Activated CD8-positive, alpha-beta memory T cell treated with anti-CD3 and anti-CD28 coated beads, Interleukin-2, amount 10 ng/mL, durations not matched to agents 7 days and 5 days (primary cell): Measurements from ENCODE around the gene PAX5. TPM values are rescaled to one million over a fixed set of nuclear protein-coding genes. Genes with fewer than 3 reads are reported as not detected.

Experiments
- ATAC-seq: fragments of 150-1000 bp; cut with Tn5 transposase; one replicate; pipeline ENCODE4 v1.10.0; 2021; ENCODE audit warnings: moderate library complexity
- CTCF ChIA-PET: fragments of 350-600 bp; sonication (Branson Sonifier 250); formaldehyde crosslinking; loops from one replicate; lab custom pipeline; 2021; ENCODE audit warnings: antibody characterized with exemption; lab: Charles Lee
- DNase-seq: peaks from one replicate; pipeline ENCODE4 v3.0.0-alpha.2; 2020
- H3K27ac Mint-ChIP-seq: one replicate; pipeline ENCODE4 v1.8.0; 2021; ENCODE audit warnings: mild to moderate bottlenecking, mixed read lengths
- H3K27me3 Mint-ChIP-seq: one replicate; pipeline ENCODE4 v1.8.0; 2021; ENCODE audit warnings: mixed read lengths
- H3K36me3 Mint-ChIP-seq: one replicate; pipeline ENCODE4 v1.8.0; 2021; ENCODE audit warnings: mild to moderate bottlenecking, mixed read lengths
- H3K4me1 Mint-ChIP-seq: one replicate; pipeline ENCODE4 v1.8.0; 2021; ENCODE audit warnings: mixed read lengths
- H3K4me3 Mint-ChIP-seq: one replicate; pipeline ENCODE4 v1.8.0; 2021; ENCODE audit warnings: mild to moderate bottlenecking, moderate library complexity, mixed read lengths
- H3K9me3 Mint-ChIP-seq: one replicate; pipeline ENCODE4 v1.8.0; 2022; ENCODE audit warnings: low read depth, mixed read lengths
- total RNA-seq, 2 experiments: library from RNA; stranded (reverse); gene quantifications; one replicate each; pipeline ENCODE4 v1.2.3, GENCODE V29; 2021

The PAX5 gene
- total RNA-seq, 2 experiments from 2014 or later, result 0.14 to 0.20 TPM

DNA sequence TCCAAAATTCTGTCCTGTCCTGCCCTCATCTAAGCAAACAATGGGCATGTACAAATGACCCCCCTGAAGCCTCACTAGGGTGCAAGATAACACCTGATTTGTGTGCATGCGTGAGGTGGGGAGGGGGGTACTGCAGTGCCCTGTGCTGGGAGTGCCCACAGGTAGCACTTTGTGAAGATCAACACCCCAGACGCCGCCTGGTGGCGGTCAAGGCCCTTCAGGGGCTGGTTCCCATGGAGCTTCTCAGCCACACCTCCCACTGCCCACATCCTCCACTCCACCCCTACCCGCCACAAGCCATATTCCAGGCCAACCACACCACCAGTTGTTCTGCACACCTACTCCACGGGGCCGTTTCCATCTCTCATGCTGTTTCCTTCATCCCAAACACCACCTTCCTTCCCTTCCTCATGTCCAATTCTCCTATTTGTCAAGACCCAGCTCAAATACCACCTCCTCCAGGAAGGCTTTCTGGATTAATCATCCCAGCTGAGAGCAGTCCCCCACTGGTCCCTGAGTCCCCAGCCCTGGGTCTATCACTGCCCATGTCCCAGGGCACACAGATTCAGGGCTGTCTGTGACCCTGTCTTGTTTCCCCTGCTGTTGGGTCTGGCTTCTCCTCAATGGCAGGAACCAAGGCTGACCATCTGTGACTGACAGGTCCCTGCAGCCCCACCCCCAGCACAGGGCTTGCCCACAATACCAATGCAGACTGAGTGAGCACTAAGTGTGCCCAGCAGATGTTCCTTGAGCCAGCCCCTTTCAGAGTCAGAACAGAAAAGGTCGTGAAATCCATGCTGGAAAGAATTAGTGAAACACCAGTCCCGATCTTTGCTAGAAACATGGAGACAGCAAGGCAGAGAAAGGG is 178.4 kb downstream of the PAX5 start:
- H3K36me3 Mint-ChIP-seq, result no peaks in the 10 kb centered on the region
- peak overlapping the region; percentile 7 for H3K27ac Mint-ChIP-seq
- no peak overlapping the region for H3K4me3 Mint-ChIP-seq
- DNase-seq (peak; percentile 80), ATAC-seq (peak; percentile 90)
- CTCF ChIA-PET, result interaction anchor here (0.6 to 2.4 kb wide), 7 partner anchors 11 to 554 kb away, joined by 3 to 8 read pairs (median 4); no protein-coding TSS in a partner anchor
- H3K27me3 Mint-ChIP-seq, result peaks cover 35% of the 10 kb centered on the region
- H3K4me1 Mint-ChIP-seq, result peaks cover 11% of the 10 kb centered on the region
- H3K9me3 Mint-ChIP-seq, result no peaks in the 10 kb centered on the region

DNA sequence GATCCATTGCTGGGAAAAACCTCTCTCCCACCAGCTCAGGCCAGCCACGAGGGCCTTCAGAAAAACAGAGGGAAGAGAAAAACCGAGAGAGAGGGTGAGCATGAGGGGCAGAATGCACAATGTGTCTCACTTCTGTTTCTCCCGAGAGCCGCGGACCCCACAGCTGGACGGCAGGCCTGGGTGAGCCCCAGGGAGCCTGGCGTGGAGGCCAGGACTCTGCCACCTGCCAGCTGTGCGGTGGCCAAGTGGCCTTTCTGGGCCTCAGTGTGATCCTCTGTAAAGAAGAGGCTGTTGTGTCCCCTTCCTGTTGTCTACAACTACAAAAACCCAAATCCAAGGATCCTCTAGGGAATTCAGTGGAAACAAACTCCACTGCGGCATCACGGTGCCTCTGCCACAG is 179.3 kb downstream of the PAX5 start:
- CTCF ChIA-PET, result interaction anchor here (1.7 to 2.4 kb wide), 2 partner anchors 12 to 18 kb away, joined by 3 to 8 read pairs; no protein-coding TSS in a partner anchor
- no peaks in the 10 kb centered on the region for H3K9me3 Mint-ChIP-seq
- ATAC-seq, result no peak

DNA sequence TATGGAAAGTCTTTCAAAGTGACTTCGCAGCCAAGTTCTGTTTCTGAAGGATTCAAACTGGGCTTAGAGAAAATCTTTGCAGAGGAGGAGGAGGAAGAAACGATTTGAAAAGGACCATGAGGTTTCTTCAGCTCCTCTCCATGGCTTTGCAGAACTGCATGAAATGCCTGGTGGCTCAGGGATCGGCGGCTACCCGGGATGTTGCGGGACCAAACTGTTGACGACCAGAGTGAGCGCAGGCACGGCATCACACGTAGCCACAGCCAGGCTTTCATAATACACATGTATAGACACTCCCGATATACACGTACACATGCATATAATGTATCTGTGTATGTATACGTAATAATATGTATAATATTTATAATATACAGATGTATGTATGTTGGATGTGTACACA is 180.0 kb downstream of the PAX5 start:
- Mint-ChIP-seq H3K4me3 (no peak overlapping the region), H3K9me3 (no peaks in the 10 kb centered on the region), H3K27ac (no peak overlapping the region), H3K36me3 (no peaks in the 10 kb centered on the region), H3K4me1 (peaks cover 11% of the 10 kb centered on the region), H3K27me3 (peaks cover 35% of the 10 kb centered on the region)
- CTCF ChIA-PET, result interaction anchor here (2.4 kb wide), 1 partner anchor 19 kb away, joined by 8 read pairs; no protein-coding TSS in a partner anchor
- ATAC-seq (no peak), DNase-seq (no peak)

More for the DNA sequence above, 179.3 kb downstream of the PAX5 start:
- Mint-ChIP-seq H3K4me1 (peaks cover 11% of the 10 kb centered on the region), H3K27ac (no peak overlapping the region), H3K36me3 (no peaks in the 10 kb centered on the region), H3K27me3 (peaks cover 35% of the 10 kb centered on the region), H3K4me3 (no peak overlapping the region)
- no peak for DNase-seq

DNA sequence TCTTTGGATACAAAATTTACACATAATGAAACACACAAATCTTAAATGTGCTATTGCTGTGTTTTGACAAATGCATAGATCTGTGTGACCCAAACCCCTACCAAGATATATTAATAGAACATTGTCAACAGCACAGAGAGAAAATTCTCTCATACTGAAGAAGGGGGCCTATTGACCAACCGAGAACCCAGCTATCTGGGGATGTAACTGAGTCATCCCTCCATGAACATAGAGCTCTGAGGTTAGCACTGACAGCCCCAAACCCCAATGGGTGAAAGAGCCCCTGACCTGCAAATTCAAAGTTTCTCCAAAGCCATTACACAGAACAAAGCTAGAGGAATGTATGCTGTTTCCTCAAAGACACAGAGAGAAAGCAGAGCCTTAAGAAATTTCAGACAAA is 180.8 kb downstream of the PAX5 start:
- Mint-ChIP-seq H3K4me1 (peaks cover 11% of the 10 kb centered on the region), H3K9me3 (no peaks in the 10 kb centered on the region), H3K27ac (no peak overlapping the region), H3K36me3 (no peaks in the 10 kb centered on the region), H3K27me3 (peaks cover 27% of the 10 kb centered on the region), H3K4me3 (no peak overlapping the region)
- no peak for ATAC-seq
- CTCF ChIA-PET, result no interaction called here
- no peak for DNase-seq

DNA sequence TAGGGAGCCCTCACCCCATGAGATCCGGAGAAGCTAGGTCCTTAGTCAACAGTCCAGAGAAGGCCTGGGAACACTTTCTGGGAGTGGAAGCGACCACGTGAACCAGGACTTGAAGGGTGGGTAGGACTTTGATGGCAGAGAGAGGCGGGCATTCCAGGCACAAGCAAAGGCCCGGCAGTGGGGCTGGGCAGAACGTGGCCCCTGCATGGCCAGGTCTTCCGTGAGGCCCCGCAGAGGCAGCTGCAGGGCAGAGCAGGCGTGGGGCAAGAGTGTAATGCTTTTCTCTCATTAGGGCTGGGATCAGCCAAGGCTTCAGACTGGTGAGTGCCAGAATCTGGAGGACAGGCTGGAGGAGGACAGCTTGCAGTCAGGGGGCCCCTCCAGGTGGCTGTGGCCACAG is 184.1 kb downstream of the PAX5 start:
- Mint-ChIP-seq H3K9me3 (no peaks in the 10 kb centered on the region), H3K36me3 (no peaks in the 10 kb centered on the region), H3K4me3 (no peak overlapping the region), H3K27ac (no peak overlapping the region), H3K27me3 (peaks cover 9% of the 10 kb centered on the region), H3K4me1 (no peaks in the 10 kb centered on the region)
- ATAC-seq, result no peak
- no peak for DNase-seq
- CTCF ChIA-PET, result no interaction called here

DNA sequence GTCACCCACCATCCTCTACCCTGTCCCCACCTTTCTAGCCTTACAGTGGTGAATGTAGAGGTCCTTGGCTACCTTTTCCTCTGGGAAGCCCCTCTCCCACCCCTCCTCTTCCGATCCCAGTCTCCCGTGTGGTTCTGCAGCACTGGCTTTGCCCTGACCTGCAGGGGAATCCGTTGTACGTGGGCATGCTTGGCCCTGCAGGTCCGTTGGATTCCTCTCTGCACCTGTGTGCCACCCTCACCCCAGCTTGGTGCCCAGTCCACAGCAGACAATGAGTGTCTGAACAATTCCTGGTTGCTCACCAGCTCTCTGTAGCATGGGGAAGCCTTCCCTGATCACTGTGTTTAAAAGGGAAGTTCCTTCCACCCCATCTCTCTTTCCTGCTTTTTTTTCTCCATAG is 185.1 kb downstream of the PAX5 start:
- DNase-seq, result no peak
- no peaks in the 10 kb centered on the region for H3K4me1 Mint-ChIP-seq
- no peak overlapping the region for H3K4me3 Mint-ChIP-seq
- CTCF ChIA-PET, result no interaction called here
- ATAC-seq, result no peak
- H3K9me3 Mint-ChIP-seq, result no peaks in the 10 kb centered on the region
- H3K36me3 Mint-ChIP-seq, result no peaks in the 10 kb centered on the region
- H3K27ac Mint-ChIP-seq, result no peak overlapping the region
- H3K27me3 Mint-ChIP-seq, result peaks cover 9% of the 10 kb centered on the region

DNA sequence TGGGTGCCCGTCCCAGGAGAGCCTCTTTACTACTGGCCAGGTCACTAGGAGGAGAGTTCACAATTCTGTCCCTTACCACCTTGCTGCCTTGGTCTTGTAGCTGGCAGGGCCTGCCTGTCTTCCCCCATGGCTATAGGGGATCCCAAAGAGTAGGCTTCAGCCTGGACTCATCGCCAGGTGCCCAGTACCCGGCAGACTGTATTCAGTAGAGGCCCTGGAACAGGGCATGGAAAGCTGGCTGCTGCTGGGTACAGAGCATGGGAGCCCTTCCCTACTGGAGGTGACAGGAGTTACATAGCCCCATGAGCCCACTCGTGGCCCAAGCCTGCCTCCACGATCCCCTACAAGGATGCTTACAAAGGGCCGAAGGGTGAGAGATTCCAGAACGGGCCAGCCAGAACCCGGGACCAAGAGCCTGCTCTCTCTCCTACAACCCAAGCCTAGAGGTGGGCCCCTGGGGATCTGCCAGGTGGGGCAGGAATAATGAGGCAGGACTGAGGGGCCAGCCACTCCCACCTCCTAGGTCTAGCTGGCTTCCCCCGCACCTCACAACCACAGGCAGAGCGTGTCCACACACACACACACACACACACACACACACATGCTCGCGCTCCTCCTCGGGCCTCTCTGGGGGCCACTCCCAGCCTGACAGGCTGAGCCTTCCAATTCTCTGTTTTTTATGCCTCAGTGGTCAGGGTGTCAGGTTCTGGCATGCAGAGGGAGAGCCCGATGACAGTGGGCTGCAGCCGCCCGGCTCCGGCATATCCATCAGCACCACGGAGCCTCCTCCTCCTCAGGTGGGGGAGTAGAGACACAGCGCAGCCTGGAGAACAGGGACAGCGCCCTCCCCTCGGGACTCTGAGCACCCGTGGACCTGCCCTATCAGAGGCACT is 186.0 kb downstream of the PAX5 start:
- Mint-ChIP-seq H3K36me3 (no peaks in the 10 kb centered on the region), H3K27me3 (peaks cover 3% of the 10 kb centered on the region), H3K27ac (no peak overlapping the region), H3K4me3 (no peak overlapping the region), H3K9me3 (no peaks in the 10 kb centered on the region), H3K4me1 (no peaks in the 10 kb centered on the region)
- no peak for ATAC-seq
- CTCF ChIA-PET, result no interaction called here
- no peak for DNase-seq

DNA sequence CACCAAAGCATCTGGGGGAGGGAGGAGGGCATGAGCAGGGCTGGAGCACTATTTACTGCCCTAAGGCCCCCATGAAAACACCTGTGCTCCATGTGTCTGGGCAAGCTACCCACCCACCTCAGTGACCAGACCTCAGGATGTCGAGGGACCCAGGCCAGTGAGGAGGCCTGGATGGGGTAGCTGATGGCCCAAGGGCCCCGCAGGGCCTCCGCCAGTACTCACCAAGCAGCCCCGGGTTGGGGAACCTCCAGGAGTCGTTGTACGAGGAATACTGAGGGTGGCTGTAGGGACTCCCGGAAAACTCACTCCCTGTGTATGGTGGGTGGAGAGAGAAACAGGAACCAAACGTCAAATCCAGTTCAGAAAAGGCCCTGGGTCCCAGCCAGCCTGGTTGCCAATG is 187.4 kb downstream of the PAX5 start:
- Mint-ChIP-seq H3K4me1 (no peaks in the 10 kb centered on the region), H3K27me3 (peaks cover 3% of the 10 kb centered on the region), H3K4me3 (no peak overlapping the region), H3K27ac (no peak overlapping the region), H3K9me3 (no peaks in the 10 kb centered on the region), H3K36me3 (no peaks in the 10 kb centered on the region)
- no peak for ATAC-seq
- CTCF ChIA-PET, result no interaction called here
- no peak for DNase-seq

DNA sequence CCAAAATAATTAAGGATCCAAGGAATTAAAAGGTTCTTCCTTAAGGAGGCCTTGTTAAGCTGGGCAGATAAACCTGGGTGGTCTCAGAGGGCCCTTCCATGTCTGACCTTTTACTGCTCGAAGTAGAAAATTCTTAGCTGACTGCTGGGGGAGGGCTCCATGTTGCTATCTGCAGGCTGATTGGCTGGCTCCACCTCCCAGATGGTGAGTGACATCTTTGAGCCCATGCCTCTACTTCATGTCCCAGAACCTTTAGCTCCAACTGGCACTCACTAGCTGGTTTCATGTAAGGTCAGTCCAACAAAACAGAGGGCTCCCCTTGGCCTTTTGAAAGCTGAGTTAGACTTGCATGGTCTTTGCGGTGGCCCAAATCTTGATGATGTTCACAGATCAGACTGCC is 188.2 kb downstream of the PAX5 start:
- CTCF ChIA-PET, result interaction anchor here (1.2 kb wide), 1 partner anchor 27 kb away, joined by 4 read pairs; no protein-coding TSS in a partner anchor
- DNase-seq (no peak), ATAC-seq (no peak)
- Mint-ChIP-seq H3K4me1 (no peaks in the 10 kb centered on the region), H3K27ac (no peak overlapping the region), H3K36me3 (no peaks in the 10 kb centered on the region), H3K4me3 (no peak overlapping the region), H3K9me3 (no peaks in the 10 kb centered on the region), H3K27me3 (peaks cover 3% of the 10 kb centered on the region)

DNA sequence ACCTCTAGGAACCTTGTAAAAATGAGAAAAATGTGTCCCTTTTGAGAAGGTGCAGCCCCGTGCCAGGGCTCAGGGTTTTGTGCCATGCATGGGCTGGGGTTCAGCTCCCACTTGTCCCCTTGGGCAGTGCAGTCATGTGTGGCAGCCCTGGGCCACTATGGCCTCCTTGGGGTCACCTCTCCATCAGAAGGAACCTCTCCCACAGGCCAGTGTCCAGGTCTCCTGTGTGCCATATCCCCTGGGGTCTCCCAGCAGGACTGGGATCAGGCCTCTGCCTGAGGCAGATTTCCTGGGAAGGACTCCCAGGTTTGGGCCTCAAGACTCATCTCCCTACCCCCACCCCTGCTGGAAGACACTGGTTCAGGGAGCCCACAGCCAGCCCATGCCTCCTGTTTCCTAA is 189.1 kb downstream of the PAX5 start:
- Mint-ChIP-seq H3K9me3 (no peaks in the 10 kb centered on the region), H3K4me1 (no peaks in the 10 kb centered on the region), H3K27ac (no peak overlapping the region), H3K36me3 (no peaks in the 10 kb centered on the region), H3K27me3 (peaks cover 3% of the 10 kb centered on the region), H3K4me3 (no peak overlapping the region)
- ATAC-seq, result no peak
- no peak for DNase-seq
- CTCF ChIA-PET, result no interaction called here

DNA sequence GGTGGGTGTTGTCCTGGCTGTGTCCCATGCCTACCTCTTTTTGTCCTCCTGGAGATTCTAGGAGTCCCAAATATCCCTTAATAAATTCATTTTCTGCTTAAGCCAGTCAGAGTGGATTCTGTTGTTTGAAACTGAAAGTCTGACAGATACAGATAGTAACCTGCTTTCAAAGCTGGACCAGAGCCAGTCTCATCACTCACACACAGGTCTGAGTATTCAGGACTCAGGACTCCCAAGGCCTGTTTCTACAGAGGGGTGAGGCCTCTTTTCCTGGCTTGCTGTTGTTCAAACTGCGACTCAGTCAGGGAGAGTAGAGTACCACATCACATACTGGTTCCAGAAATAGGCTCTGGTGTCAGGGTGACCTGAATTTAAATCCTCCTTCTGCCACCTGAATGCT is 190.1 kb downstream of the PAX5 start:
- DNase-seq (no peak), ATAC-seq (no peak)
- Mint-ChIP-seq H3K27me3 (peaks cover 3% of the 10 kb centered on the region), H3K36me3 (no peaks in the 10 kb centered on the region), H3K27ac (no peak overlapping the region), H3K4me3 (no peak overlapping the region), H3K4me1 (no peaks in the 10 kb centered on the region), H3K9me3 (no peaks in the 10 kb centered on the region)
- CTCF ChIA-PET, result no interaction called here

DNA sequence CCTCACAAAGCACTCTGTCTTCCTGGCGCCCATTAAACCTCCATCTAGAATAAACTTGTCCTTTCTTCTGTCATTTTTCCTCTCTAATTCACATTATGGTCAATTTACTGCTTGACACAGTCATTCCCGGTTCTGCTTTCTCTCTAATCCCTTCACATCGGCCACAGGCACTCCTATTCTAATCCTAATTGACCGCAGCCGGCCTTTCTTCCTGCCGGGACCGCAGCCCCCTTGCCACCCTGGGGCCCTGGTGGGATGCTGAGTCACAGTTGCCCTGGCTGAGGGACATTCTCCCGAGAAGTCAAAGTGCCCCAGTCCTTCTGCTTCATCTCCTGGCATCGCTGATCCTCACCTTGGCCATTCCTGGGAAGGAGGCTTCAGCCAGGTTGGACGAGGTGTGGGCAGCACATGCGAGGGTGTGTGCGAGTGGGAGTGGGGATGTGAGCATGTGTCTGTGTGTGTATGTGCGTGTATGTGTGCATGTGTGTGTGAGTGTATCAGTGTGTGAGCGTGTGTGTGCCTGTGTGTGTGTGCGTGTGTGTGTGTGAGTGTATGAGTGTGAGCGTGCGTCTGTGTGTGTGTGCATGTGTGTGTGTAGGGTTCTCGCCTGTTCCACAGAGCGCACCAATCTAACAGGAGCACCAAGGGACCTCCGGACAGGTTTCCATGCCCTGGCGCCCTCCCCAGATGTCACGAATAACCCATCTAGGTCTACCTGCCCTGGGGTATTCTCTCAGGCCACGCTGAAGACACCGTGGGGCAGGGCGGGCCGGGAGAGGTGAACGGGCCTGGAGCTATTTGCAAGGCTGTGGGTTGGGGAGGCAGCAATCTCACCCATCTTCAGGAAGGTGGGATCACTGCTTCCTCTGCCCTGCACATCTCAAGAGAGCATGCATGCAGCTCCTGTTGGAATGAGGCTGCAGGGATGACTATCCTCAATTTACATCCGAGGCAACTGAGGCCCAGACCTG is 191.2 kb downstream of the PAX5 start:
- H3K27ac Mint-ChIP-seq, result no peak overlapping the region
- H3K9me3 Mint-ChIP-seq, result no peaks in the 10 kb centered on the region
- DNase-seq (no peak), ATAC-seq (no peak)
- H3K36me3 Mint-ChIP-seq, result no peaks in the 10 kb centered on the region
- no peak overlapping the region for H3K4me3 Mint-ChIP-seq
- H3K27me3 Mint-ChIP-seq, result peaks cover 6% of the 10 kb centered on the region
- CTCF ChIA-PET, result no interaction called here
- no peaks in the 10 kb centered on the region for H3K4me1 Mint-ChIP-seq
